Stomach (tissue), 9 donors: ENCODE results near the gene PANK2. TPM values are rescaled to one million over a fixed set of nuclear protein-coding genes. Genes with fewer than 3 reads are reported as not detected.

Experiments used
- DNase-seq, 2 donors: peaks; one replicate each; pipeline versions ENCODE4 v3.0.0 to v3.0.0-alpha.2; 2013 to 2019
- H3K27ac ChIP-seq, 5 donors: fragments of 200-600 bp in 4 of 5; sonication (generic) in 4 of 5; one replicate each; pipeline ENCODE4 v1.5.1; 2013 to 2019; ENCODE audit warnings: mild to moderate bottlenecking in 1 of 5, moderate library complexity in 1 of 5
- H3K27me3 ChIP-seq, 3 donors: fragments of 200-600 bp; sonication (generic); one replicate each; pipeline ENCODE4 v1.5.1; 2017 to 2019; ENCODE audit warnings: mixed run types in 1 of 3
- H3K36me3 ChIP-seq, 4 donors: fragments of 200-600 bp; sonication (generic); 1 replicate in 3 of 4; 2 replicates in 1 of 4; pipeline ENCODE4 v1.5.1; 2016 to 2019
- H3K4me1 ChIP-seq, 4 donors: fragments of 200-600 bp; sonication (generic); one replicate each; pipeline ENCODE4 v1.5.1; 2016 to 2019
- H3K4me3 ChIP-seq, 4 donors: fragments of 200-600 bp; sonication (generic) in 3 of 4; one replicate each; pipeline ENCODE4 v1.5.1; 2016 to 2019; ENCODE audit warnings: mild to moderate bottlenecking in 1 of 4
- H3K9me3 ChIP-seq, 4 donors: fragments of 200-600 bp; sonication (generic); one replicate each; pipeline ENCODE4 v1.5.1; 2016 to 2019
- CTCF ChIP-seq, 7 experiments: fragments of 450-650 bp in 4 of 7; fragments of 200-600 bp in 3 of 7; sonication (generic) in 3 of 7; IDR thresholded peaks; one replicate each; pipeline ENCODE4 v1.5.1; 2016 to 2019; ENCODE audit warnings: antibody characterized with exemption in 7 of 7, control low read depth in 2 of 7, mild to moderate bottlenecking in 1 of 7
- EP300 ChIP-seq: sonication (generic); formaldehyde crosslinking; IDR thresholded peaks from one replicate; pipeline ENCODE4 v1.6.1; 2017; ENCODE audit warnings: antibody characterized with exemption
- POLR2A ChIP-seq, 4 donors: fragments of 450-650 bp; IDR thresholded peaks; one replicate each; pipeline ENCODE4 v1.6.1; 2016; ENCODE audit warnings: antibody characterized with exemption in 4 of 4, control low read depth in 2 of 4, mild to moderate bottlenecking in 1 of 4, moderate library complexity in 1 of 4
- POLR2AphosphoS5 ChIP-seq, 3 donors: sonication (generic); formaldehyde crosslinking; IDR thresholded peaks; one replicate each; pipeline ENCODE4 v1.6.1; 2016; ENCODE audit warnings: antibody characterized with exemption in 3 of 3
- WGBS, 5 donors: extraction: QIAGEN DNeasy Blood & Tissue Kit in 3 of 5; methylation state at CpG; one replicate each; pipeline versions ENCODE4 v1.1.5 to v1.1.7; 2013 to 2018; 5-methylcytosine and 5-hydroxymethylcytosine counted together
- intact Hi-C: fragments of 100-400 bp; cut with DNase I; formaldehyde crosslinking; loops from one replicate; pipeline ENCODE4 v1.15.1; 2023; ENCODE audit warnings: low total_unique reads
- polyA plus RNA-seq, 3 donors: library from polyadenylated mRNA; stranded (reverse); fragments of 200-250 nt; gene quantifications; one replicate each; pipeline ENCODE4 v1.2.3, GENCODE V29; 2013
- total RNA-seq, 5 donors: library from RNA; depleted of rRNA; stranded (reverse); fragments of >200 nt; gene quantifications; one replicate each; pipeline versions ENCODE4 v1.1.0 to v1.2.3, GENCODE V29; 2014 to 2016
- donor health status: healthy with polysubstance abuse.
- donor health status: Bipolar disorder and iron deficiency.
- donor health status: healthy.

The PANK2 gene
- total and polyA plus RNA-seq, 8 donors, result 8.8 to 68.4 (median 26.8) TPM

GRCh38 chr20:3932681-3933080 lies 43.5 kb downstream of the PANK2 start:
- Histone ChIP-seq H3K9me3 (no peaks in the 10 kb centered on the region), H3K4me3 (peak overlapping the region; percentile 35 to 45 (median 42)), H3K4me1 (peaks cover 16 to 76% (median 32%) of the 10 kb centered on the region in 4 donors), H3K36me3 (peaks cover 0 to 10% (median 5%) of the 10 kb centered on the region in 4 donors), H3K27ac (peak overlapping the region in 4 of 5 donors; percentile 67 to 73 (median 70)), H3K27me3 (no peaks in the 10 kb centered on the region)
- intact Hi-C loops, result no loop called here
- WGBS, 5 donors, result 47 to 67% (median 58%) methylated on average over 6 of the region's 6 CpGs
- no peak for TF ChIP-seq POLR2A (IDR thresholded peaks at IDR 0.05)
- peak in 1 of 2 donors; percentile 46 for DNase-seq

GRCh38 chr20:3933218-3933617 lies 44.0 kb downstream of the PANK2 start:
- intact Hi-C loops, result no loop called here
- peaks cover 0 to 10% (median 5%) of the 10 kb centered on the region in 4 donors for H3K36me3 ChIP-seq
- H3K4me1 ChIP-seq, result peaks cover 11 to 70% (median 32%) of the 10 kb centered on the region in 4 donors
- H3K27me3 ChIP-seq, result no peaks in the 10 kb centered on the region
- 71 to 89% (median 81%) methylated on average over 4 of the region's 4 CpGs for WGBS, 5 donors
- no peak for TF ChIP-seq CTCF (IDR thresholded peaks at IDR 0.05)
- H3K27ac ChIP-seq, result peak overlapping the region in 4 of 5 donors; percentile 67 to 73 (median 70)
- no peaks in the 10 kb centered on the region for H3K9me3 ChIP-seq
- peak overlapping the region in 3 of 4 donors; percentile 35 to 45 (median 41) for H3K4me3 ChIP-seq
- peak in 1 of 2 donors; percentile 4 for DNase-seq

- peak in 1 of 2 donors; percentile 53 for DNase-seq
- Histone ChIP-seq H3K4me1 (peaks cover 11 to 57% (median 32%) of the 10 kb centered on the region in 4 donors), H3K4me3 (no peak overlapping the region), H3K9me3 (no peaks in the 10 kb centered on the region), H3K36me3 (peaks cover 0 to 12% (median 6%) of the 10 kb centered on the region in 4 donors), H3K27me3 (no peaks in the 10 kb centered on the region), H3K27ac (peak overlapping the region in 3 of 5 donors; percentile 43 to 73 (median 71))
- intact Hi-C loops, result no loop called here
- no peak for TF ChIP-seq POLR2AphosphoS5 (IDR thresholded peaks at IDR 0.05)
- WGBS, 5 donors, result 73 to 81% (median 78%) methylated on average over 5 of the region's 5 CpGs
These were observed 45.4 kb downstream of the PANK2 start for GRCh38 chr20:3934624-3935023.

GRCh38 chr20:3935295-3935955 lies 46.2 kb downstream of the PANK2 start:
- peaks cover 11 to 49% (median 32%) of the 10 kb centered on the region in 4 donors for H3K4me1 ChIP-seq
- H3K36me3 ChIP-seq, result peaks cover 0 to 17% (median 12%) of the 10 kb centered on the region in 4 donors
- DNase-seq, result peak in 1 of 2 donors; percentile 62
- H3K4me3 ChIP-seq, result no peak overlapping the region
- WGBS, 5 donors, result 51 to 69% (median 62%) methylated on average over 5 to 6 of the region's 6 CpGs
- TF ChIP-seq EP300 (no peak), POLR2A (IDR thresholded peaks at IDR 0.05) (no peak), CTCF (IDR thresholded peaks at IDR 0.05) (no peak), POLR2AphosphoS5 (IDR thresholded peaks at IDR 0.05) (no peak)
- H3K9me3 ChIP-seq, result no peaks in the 10 kb centered on the region
- no peaks in the 10 kb centered on the region for H3K27me3 ChIP-seq
- peak overlapping the region in 4 of 5 donors; percentile 28 to 73 (median 50) for H3K27ac ChIP-seq
- intact Hi-C loops, result no loop called here

- Histone ChIP-seq H3K4me1 (peaks cover 11 to 47% (median 31%) of the 10 kb centered on the region in 4 donors), H3K27ac (peak overlapping the region in 2 of 5 donors; percentile 43 to 73), H3K36me3 (peaks cover 0 to 21% (median 16%) of the 10 kb centered on the region in 4 donors), H3K9me3 (no peaks in the 10 kb centered on the region), H3K27me3 (no peaks in the 10 kb centered on the region), H3K4me3 (no peak overlapping the region)
- TF ChIP-seq CTCF (IDR thresholded peaks at IDR 0.05), result no peak
- no peak for TF ChIP-seq EP300
- DNase-seq, result no peak
- intact Hi-C loops, result no loop called here
- WGBS, 5 donors, result 94 to 100% (median 95%) methylated on average over 2 of the region's 2 CpGs
These were observed 46.8 kb downstream of the PANK2 start for GRCh38 chr20:3935956-3936340.
